Uterus (tissue), 4 donors: Measurements from ENCODE around the gene CDX1. TPM values are rescaled to one million over a fixed set of nuclear protein-coding genes. Genes with fewer than 3 reads are reported as not detected.

Experiments used
- DNase-seq, 2 donors: peaks; one replicate each; pipeline ENCODE4 v3.0.0-alpha.2; 2019 to 2020
- H3K27ac ChIP-seq, 2 donors: fragments of 200-600 bp; sonication (generic); 1 replicate in 1 of 2; 2 replicates in 1 of 2; pipeline ENCODE4 v1.5.1; 2016 to 2018
- H3K27me3 ChIP-seq, 2 donors: fragments of 200-600 bp; sonication (generic); one replicate each; pipeline ENCODE4 v1.5.1; 2018 to 2019; ENCODE audit warnings: control low read depth in 1 of 2
- H3K36me3 ChIP-seq, 2 donors: fragments of 200-600 bp; sonication (generic); one replicate each; pipeline ENCODE4 v1.5.1; 2019; ENCODE audit warnings: control low read depth in 1 of 2
- H3K4me1 ChIP-seq, 2 donors: fragments of 200-600 bp; sonication (generic); one replicate each; pipeline ENCODE4 v1.5.1; 2018 to 2019; ENCODE audit warnings: control low read depth in 1 of 2
- H3K4me3 ChIP-seq, 2 donors: fragments of 200-600 bp; sonication (generic); 1 replicate in 1 of 2; 2 replicates in 1 of 2; pipeline ENCODE4 v1.5.1; 2018 to 2019; ENCODE audit warnings: mild to moderate bottlenecking in 1 of 2
- H3K9me3 ChIP-seq, 2 donors: fragments of 200-600 bp; sonication (generic); one replicate each; pipeline ENCODE4 v1.5.1; 2019; ENCODE audit warnings: control low read depth in 1 of 2
- POLR2A ChIP-seq, 2 donors: fragments of 450-650 bp; IDR thresholded peaks; one replicate each; pipeline ENCODE4 v1.6.1; 2016; ENCODE audit warnings: antibody characterized with exemption in 2 of 2, mild to moderate bottlenecking in 1 of 2, moderate library complexity in 1 of 2
- intact Hi-C: fragments of 100-400 bp; cut with DNase I; formaldehyde crosslinking; loops from one replicate; pipeline ENCODE4 v1.15.1; 2023; ENCODE audit warnings: low total_unique reads
- total RNA-seq, 4 donors: library from RNA; depleted of rRNA in 3 of 4; stranded (reverse); fragments of >200 nt in 3 of 4; gene quantifications; one replicate each; pipeline versions ENCODE4 v1.1.0 to v1.2.4, GENCODE V29; 2014 to 2023
- TF ChIP-seq, protein P1 (sequence below), 4 experiments: fragments of 200-600 bp in 2 of 4; fragments of 450-650 bp in 2 of 4; sonication (generic) in 2 of 4; IDR thresholded peaks; one replicate each; pipeline ENCODE4 v1.5.1; 2016 to 2019; ENCODE audit warnings: antibody characterized with exemption in 4 of 4, mild to moderate bottlenecking in 2 of 4, moderate library complexity in 1 of 4
- donor health status: DM: yes; HTN: yes; CAD: no.

CDX1 gene
- total RNA-seq, 4 donors from 2014 or later = 0.29 to 0.77 (median 0.38) TPM

DNA sequence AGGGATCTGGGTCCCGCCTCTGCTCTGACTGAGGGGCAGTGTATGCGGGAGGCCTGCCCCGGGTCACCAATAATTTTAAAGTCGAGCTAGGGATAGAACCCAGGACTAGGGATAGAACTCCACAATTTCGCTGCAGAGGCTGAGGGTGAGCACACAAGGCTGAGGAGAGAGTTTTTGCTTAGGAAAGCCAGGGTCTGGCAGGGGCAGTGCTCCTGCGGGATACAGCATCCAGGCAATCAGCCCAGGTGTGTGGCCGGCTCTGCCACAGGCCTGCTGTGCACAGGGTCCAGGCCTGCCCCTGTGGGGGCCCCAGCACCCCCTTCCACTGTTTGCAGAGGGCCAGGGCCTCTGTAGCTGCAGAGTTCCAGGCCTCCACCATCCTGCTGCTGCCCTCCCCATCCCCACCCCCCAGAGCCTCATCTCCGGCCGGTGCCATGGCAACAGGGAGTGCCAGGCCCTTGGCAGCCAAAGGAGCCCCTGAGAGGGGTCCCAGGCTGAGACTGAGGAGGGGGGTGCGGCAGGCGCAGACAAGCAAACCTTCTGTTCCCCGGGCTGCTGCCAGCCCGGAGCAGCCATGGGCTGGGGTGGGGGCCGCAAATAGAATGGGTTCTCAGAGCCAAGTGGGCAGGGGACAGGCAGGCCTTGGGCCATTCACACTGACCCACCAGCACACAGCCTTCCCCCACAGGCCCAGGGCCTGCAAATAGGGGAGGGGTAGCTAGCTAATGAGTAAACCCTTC, 19.5 kb upstream of the CDX1 start:
- TF ChIP-seq, protein P1, sequence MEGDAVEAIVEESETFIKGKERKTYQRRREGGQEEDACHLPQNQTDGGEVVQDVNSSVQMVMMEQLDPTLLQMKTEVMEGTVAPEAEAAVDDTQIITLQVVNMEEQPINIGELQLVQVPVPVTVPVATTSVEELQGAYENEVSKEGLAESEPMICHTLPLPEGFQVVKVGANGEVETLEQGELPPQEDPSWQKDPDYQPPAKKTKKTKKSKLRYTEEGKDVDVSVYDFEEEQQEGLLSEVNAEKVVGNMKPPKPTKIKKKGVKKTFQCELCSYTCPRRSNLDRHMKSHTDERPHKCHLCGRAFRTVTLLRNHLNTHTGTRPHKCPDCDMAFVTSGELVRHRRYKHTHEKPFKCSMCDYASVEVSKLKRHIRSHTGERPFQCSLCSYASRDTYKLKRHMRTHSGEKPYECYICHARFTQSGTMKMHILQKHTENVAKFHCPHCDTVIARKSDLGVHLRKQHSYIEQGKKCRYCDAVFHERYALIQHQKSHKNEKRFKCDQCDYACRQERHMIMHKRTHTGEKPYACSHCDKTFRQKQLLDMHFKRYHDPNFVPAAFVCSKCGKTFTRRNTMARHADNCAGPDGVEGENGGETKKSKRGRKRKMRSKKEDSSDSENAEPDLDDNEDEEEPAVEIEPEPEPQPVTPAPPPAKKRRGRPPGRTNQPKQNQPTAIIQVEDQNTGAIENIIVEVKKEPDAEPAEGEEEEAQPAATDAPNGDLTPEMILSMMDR (IDR thresholded peaks at IDR 0.05) = no peak
- TF ChIP-seq POLR2A (IDR thresholded peaks at IDR 0.05) = no peak
- no peak for DNase-seq
- H3K27ac ChIP-seq = peak overlapping the region; percentile 97 to 99
- no peak overlapping the region for H3K4me3 ChIP-seq
- H3K27me3 ChIP-seq = no peaks in the 10 kb centered on the region
- H3K4me1 ChIP-seq = peaks cover 19 to 26% of the 10 kb centered on the region in 2 donors
- H3K36me3 ChIP-seq = no peaks in the 10 kb centered on the region
- no peaks in the 10 kb centered on the region for H3K9me3 ChIP-seq
- intact Hi-C loops = no loop called here

DNA sequence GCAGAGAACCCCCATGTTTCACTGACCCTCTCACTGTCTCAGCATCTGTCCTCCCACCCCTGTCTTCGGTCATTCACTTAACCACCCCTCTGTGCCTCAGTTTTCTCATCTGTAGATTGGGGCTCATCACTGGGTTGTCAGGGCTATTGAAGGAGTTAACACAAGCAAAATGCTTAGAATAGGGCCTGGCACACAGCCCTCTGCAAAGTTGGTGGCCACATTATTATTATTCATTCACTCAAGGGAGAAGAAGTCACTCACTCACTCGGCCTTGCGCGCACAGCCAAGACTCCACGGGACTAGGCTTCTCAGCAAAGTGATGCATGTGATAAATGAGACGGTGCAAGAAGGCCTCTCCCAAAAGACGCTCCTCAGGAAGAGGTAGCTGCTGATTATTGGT, 18.9 kb upstream of the CDX1 start:
- Histone ChIP-seq H3K27ac (peak overlapping the region; percentile 97 to 99), H3K9me3 (no peaks in the 10 kb centered on the region), H3K27me3 (no peaks in the 10 kb centered on the region), H3K4me1 (peaks cover 14 to 20% of the 10 kb centered on the region in 2 donors), H3K36me3 (no peaks in the 10 kb centered on the region), H3K4me3 (no peak overlapping the region)
- intact Hi-C loops = no loop called here
- TF ChIP-seq, protein P1 (IDR thresholded peaks at IDR 0.05) = no peak
- no peak for TF ChIP-seq POLR2A (IDR thresholded peaks at IDR 0.05)
- no peak for DNase-seq

DNA sequence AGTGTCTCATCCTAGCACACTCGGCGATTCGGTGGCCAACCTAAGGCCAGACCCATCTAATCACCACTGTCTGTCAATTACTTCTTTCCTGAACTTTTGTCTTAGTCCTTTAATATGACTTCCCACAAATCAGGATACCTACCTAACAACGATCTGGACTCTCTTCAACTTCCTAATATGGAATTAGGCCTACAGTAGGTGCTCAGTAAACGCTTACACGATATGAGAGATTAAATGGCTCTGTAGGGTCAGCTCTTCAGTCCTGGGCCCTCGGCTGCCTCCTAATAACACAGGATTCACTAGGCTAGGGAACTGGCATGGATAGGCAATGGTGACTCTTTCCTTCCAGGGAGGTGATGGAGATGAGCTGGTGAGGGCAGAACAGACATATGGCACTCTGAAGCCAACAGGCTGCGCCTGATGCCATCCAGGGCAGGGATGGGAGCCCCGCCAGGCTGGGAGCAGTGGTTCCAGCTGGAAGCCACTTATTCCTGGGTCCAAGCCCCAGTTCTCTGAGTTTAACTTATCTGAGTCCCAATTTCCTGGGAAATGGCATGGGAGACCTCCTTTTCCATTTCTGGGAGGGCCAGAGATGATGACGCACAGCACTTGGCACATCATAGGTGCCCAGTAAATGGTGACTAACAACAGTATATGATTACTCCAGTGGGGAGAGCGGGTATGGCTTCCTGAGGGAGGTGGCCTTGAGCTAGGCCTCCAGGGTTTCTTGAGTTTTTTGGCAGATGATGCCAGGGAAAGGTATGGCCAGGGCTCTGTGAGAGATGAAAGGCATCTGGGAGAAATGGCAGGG, 18.3 kb upstream of the CDX1 start:
- peaks cover 14 to 19% of the 10 kb centered on the region in 2 donors for H3K4me1 ChIP-seq
- intact Hi-C loops = no loop called here

DNA sequence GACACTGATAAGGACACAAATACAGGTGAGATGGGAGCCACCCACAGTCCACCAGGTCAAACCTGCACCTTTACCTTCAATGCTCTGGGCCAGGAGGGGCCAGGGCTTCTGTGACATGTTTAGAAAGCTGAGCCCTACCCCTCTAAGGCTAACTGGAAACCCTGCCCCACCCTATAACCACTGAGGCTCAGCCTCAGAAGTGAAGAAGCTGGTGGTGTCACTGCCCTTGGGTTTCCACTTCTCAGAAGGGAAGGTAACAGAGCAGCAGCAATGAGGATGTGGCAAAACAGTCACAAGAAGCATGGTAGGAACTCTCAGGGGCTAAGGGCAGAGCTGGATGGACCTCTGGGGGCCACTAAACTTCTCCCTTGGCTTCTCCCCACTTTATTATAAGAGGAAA, 17.0 kb upstream of the CDX1 start:
- H3K36me3 ChIP-seq = no peaks in the 10 kb centered on the region
- H3K9me3 ChIP-seq = no peaks in the 10 kb centered on the region
- peak overlapping the region; percentile 97 to 99 for H3K27ac ChIP-seq
- H3K4me1 ChIP-seq = peaks cover 14 to 19% of the 10 kb centered on the region in 2 donors
- no peak for DNase-seq
- no peak overlapping the region for H3K4me3 ChIP-seq
- TF ChIP-seq POLR2A (IDR thresholded peaks at IDR 0.05) = no peak
- TF ChIP-seq, protein P1 (IDR thresholded peaks at IDR 0.05) = no peak
- H3K27me3 ChIP-seq = no peaks in the 10 kb centered on the region
- intact Hi-C loops = no loop called here

More for the DNA sequence above, 18.3 kb upstream of the CDX1 start:
- H3K27ac ChIP-seq = peak overlapping the region; percentile 97 to 99
- TF ChIP-seq, protein P1 (IDR thresholded peaks at IDR 0.05) = no peak
- no peak for TF ChIP-seq POLR2A (IDR thresholded peaks at IDR 0.05)
- no peaks in the 10 kb centered on the region for H3K27me3 ChIP-seq
- DNase-seq = no peak
- no peaks in the 10 kb centered on the region for H3K9me3 ChIP-seq
- no peaks in the 10 kb centered on the region for H3K36me3 ChIP-seq
- no peak overlapping the region for H3K4me3 ChIP-seq
